HepG2 (cell line): ENCODE data around the gene CA11. TPM values are rescaled to one million over a fixed set of nuclear protein-coding genes. Genes with fewer than 3 reads are reported as not detected.
A peak's percentile ranks its signal among the peaks of the same experiment; 100 is the strongest.

ENCODE experiments used
- FOXM1 ChIP-seq: sonication (generic); formaldehyde crosslinking; IDR thresholded peaks from 2 replicates; pipeline ENCODE4 v1.5.0; 2020; ENCODE audit warnings: missing genetic modification reagents
- GPN1 ChIP-seq: sonication (generic); formaldehyde crosslinking; IDR thresholded peaks from 2 replicates; pipeline ENCODE4 v1.5.1; 2020; ENCODE audit warnings: missing genetic modification reagents, borderline replicate concordance
- JDP2 ChIP-seq: sonication (generic); formaldehyde crosslinking; IDR thresholded peaks from 2 replicates; pipeline ENCODE4 v1.8.1; 2022; ENCODE audit warnings: missing genetic modification reagents, borderline replicate concordance
- KDM1A ChIP-seq: IDR thresholded peaks from 2 replicates; pipeline ENCODE4 v1.6.1; 2016; ENCODE audit warnings: missing compliant biosample characterization
- KDM5A ChIP-seq: fragments of 200-600 bp; sonication (generic); IDR thresholded peaks from 2 replicates; pipeline ENCODE4 v1.7.0; 2018; ENCODE audit warnings: antibody characterized with exemption, mild to moderate bottlenecking, low read length, borderline replicate concordance
- MEIS2 ChIP-seq: sonication (generic); formaldehyde crosslinking; IDR thresholded peaks from 2 replicates; pipeline ENCODE4 v1.9.0; 2021; ENCODE audit warnings: mild to moderate bottlenecking, missing genetic modification reagents
- NR2C2 ChIP-seq: sonication (generic); formaldehyde crosslinking; IDR thresholded peaks from 2 replicates; pipeline ENCODE4 v1.4.0; 2020; ENCODE audit warnings: missing genetic modification reagents, mild to moderate bottlenecking, moderate library complexity, borderline replicate concordance
- PHF20 ChIP-seq: sonication (generic); formaldehyde crosslinking; IDR thresholded peaks from 2 replicates; pipeline ENCODE4 v1.5.0; 2020; ENCODE audit warnings: mild to moderate bottlenecking, missing genetic modification reagents
- PHF8 ChIP-seq: sonication (generic); formaldehyde crosslinking; IDR thresholded peaks from 2 replicates; pipeline ENCODE4 v1.5.0; 2020; ENCODE audit warnings: missing genetic modification reagents
- SP2 ChIP-seq: sonication (generic); formaldehyde crosslinking; IDR thresholded peaks from 2 replicates; pipeline ENCODE4 v1.5.1; 2020; ENCODE audit warnings: mild to moderate bottlenecking, missing genetic modification reagents
- ZMYM4 ChIP-seq: sonication (generic); formaldehyde crosslinking; IDR thresholded peaks from 2 replicates; pipeline ENCODE4 v1.8.1; 2023; ENCODE audit warnings: mild to moderate bottlenecking, missing genetic modification reagents
- ZNF841 ChIP-seq: sonication (generic); formaldehyde crosslinking; IDR thresholded peaks from 2 replicates; pipeline ENCODE4 v1.8.1; 2023; ENCODE audit warnings: missing genetic modification reagents, borderline replicate concordance
- ZSCAN22 ChIP-seq: sonication (generic); formaldehyde crosslinking; IDR thresholded peaks from 2 replicates; pipeline ENCODE4 v1.4.0; 2020; ENCODE audit warnings: mild to moderate bottlenecking, missing genetic modification reagents
- polyA plus RNA-seq, 8 experiments: library from polyadenylated mRNA; depleted of rRNA in 3 of 8; stranded (reverse) in 7 of 8; unstranded in 1 of 8; fragments of >200 nt; fragmentation: Illumina TruSeq in 4 of 8; extraction: Trizol in 4 of 8; gene quantifications; 2 replicates each; pipeline versions ENCODE4 v1.2.1 to v1.2.3, GENCODE V29; 2011 to 2016; ENCODE audit warnings: low read depth in 4 of 8, missing spikeins in 1 of 8, mixed read lengths in 1 of 8; ENCODE audit not compliant: insufficient read depth in 1 of 8
- total RNA-seq, 5 experiments: library from RNA; depleted of rRNA; stranded (reverse); fragments of >200 nt; fragmentation: Illumina TruSeq; extraction: Trizol; gene quantifications; 2 replicates each; pipeline ENCODE4 v1.2.3, GENCODE V29; 2016; ENCODE audit warnings: low read depth in 1 of 5
- TF ChIP-seq, protein P1 (sequence below): sonication (generic); formaldehyde crosslinking; IDR thresholded peaks from 2 replicates; pipeline ENCODE4 v1.4.0; 2020; ENCODE audit warnings: missing genetic modification reagents
- TF ChIP-seq, protein P2 (sequence below): sonication (generic); formaldehyde crosslinking; IDR thresholded peaks from 2 replicates; pipeline ENCODE4 v1.5.0; 2020; ENCODE audit warnings: missing genetic modification reagents, mild to moderate bottlenecking, borderline replicate concordance
- TF ChIP-seq, protein P3 (sequence below): sonication (generic); formaldehyde crosslinking; IDR thresholded peaks from 2 replicates; pipeline ENCODE4 v1.4.0; 2020; ENCODE audit warnings: missing genetic modification reagents
- TF ChIP-seq, protein P4 (sequence below): sonication (generic); formaldehyde crosslinking; IDR thresholded peaks from 2 replicates; pipeline ENCODE4 v1.5.1; 2020; ENCODE audit warnings: missing genetic modification reagents, mild to moderate bottlenecking, borderline replicate concordance
- TF ChIP-seq, protein P5 (sequence below): sonication (generic); formaldehyde crosslinking; IDR thresholded peaks from 2 replicates; pipeline ENCODE4 v1.8.1; 2023; ENCODE audit warnings: mild to moderate bottlenecking, missing genetic modification reagents

The CA11 gene
- total and polyA plus RNA-seq, 2 of the 13 experiments (the other 11 are each of a cell fraction or from before 2014, with no cell fraction given) = 0.41 to 0.58 TPM

DNA sequence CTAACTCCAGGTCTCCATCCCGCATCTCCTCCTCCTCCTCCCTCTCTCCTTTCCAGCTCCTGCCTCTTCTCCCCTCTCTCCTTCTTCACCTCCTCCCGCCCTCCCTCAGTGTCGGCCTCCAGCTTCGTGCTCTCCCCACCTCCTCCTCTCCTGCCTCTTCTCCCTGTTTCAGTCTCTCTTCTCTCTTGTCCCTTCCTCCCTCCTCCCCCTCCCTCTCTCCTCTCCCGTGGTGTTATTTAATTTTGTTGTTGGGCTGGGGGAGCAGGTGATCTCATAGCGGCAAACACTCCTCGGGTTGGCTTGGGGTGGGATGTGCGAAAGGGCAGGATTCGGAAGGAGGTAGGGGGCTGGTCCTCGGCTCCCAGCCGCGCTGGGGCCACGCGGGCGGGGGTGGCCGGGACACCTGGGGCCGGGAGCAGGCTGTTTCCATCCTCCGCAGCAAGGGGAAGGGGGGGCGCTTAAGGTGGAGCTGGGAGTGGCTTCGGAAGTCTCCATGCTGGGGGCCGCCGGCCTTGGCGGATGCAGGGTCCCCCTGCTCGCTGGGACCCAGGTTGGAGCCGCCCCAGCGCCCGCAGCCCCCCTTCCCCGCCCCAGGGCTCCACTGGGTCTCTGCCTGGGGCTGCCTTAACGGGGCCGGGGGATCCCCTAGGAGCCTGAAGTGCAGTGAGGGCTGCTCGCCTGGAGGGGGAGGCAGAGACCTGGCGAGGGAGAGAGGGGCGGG, at the start of gene CA11 (continued):
- TF ChIP-seq, protein P1, sequence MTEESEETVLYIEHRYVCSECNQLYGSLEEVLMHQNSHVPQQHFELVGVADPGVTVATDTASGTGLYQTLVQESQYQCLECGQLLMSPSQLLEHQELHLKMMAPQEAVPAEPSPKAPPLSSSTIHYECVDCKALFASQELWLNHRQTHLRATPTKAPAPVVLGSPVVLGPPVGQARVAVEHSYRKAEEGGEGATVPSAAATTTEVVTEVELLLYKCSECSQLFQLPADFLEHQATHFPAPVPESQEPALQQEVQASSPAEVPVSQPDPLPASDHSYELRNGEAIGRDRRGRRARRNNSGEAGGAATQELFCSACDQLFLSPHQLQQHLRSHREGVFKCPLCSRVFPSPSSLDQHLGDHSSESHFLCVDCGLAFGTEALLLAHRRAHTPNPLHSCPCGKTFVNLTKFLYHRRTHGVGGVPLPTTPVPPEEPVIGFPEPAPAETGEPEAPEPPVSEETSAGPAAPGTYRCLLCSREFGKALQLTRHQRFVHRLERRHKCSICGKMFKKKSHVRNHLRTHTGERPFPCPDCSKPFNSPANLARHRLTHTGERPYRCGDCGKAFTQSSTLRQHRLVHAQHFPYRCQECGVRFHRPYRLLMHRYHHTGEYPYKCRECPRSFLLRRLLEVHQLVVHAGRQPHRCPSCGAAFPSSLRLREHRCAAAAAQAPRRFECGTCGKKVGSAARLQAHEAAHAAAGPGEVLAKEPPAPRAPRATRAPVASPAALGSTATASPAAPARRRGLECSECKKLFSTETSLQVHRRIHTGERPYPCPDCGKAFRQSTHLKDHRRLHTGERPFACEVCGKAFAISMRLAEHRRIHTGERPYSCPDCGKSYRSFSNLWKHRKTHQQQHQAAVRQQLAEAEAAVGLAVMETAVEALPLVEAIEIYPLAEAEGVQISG (CRISPR knock-in tag) = peak; percentile 71
- TF ChIP-seq PHF20 (no peak), SP2 (no peak), KDM5A (no peak), ZMYM4 (CRISPR knock-in tag) (no peak), NR2C2 (CRISPR knock-in tag) (no peak), GPN1 (CRISPR knock-in tag) (no peak), ZNF841 (CRISPR knock-in tag) (no peak), MEIS2 (CRISPR knock-in tag) (0 out of 2 replicates have a peak, but pooled peaks have one; percentile 25), FOXM1 (no peak), JDP2 (CRISPR knock-in tag) (no peak), PHF8 (CRISPR knock-in tag) (no peak), ZSCAN22 (CRISPR knock-in tag) (no peak), KDM1A (CRISPR knock-in tag) (no peak)
- TF ChIP-seq, protein P2, sequence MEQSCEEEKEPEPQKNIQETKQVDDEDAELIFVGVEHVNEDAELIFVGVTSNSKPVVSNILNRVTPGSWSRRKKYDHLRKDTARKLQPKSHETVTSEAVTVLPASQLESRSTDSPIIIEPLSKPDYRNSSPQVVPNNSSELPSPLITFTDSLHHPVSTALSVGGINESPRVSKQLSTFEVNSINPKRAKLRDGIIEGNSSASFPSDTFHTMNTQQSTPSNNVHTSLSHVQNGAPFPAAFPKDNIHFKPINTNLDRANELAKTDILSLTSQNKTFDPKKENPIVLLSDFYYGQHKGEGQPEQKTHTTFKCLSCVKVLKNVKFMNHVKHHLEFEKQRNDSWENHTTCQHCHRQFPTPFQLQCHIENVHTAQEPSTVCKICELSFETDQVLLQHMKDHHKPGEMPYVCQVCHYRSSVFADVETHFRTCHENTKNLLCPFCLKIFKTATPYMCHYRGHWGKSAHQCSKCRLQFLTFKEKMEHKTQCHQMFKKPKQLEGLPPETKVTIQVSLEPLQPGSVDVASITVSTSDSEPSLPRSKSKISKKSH = no peak
- TF ChIP-seq, protein P3, sequence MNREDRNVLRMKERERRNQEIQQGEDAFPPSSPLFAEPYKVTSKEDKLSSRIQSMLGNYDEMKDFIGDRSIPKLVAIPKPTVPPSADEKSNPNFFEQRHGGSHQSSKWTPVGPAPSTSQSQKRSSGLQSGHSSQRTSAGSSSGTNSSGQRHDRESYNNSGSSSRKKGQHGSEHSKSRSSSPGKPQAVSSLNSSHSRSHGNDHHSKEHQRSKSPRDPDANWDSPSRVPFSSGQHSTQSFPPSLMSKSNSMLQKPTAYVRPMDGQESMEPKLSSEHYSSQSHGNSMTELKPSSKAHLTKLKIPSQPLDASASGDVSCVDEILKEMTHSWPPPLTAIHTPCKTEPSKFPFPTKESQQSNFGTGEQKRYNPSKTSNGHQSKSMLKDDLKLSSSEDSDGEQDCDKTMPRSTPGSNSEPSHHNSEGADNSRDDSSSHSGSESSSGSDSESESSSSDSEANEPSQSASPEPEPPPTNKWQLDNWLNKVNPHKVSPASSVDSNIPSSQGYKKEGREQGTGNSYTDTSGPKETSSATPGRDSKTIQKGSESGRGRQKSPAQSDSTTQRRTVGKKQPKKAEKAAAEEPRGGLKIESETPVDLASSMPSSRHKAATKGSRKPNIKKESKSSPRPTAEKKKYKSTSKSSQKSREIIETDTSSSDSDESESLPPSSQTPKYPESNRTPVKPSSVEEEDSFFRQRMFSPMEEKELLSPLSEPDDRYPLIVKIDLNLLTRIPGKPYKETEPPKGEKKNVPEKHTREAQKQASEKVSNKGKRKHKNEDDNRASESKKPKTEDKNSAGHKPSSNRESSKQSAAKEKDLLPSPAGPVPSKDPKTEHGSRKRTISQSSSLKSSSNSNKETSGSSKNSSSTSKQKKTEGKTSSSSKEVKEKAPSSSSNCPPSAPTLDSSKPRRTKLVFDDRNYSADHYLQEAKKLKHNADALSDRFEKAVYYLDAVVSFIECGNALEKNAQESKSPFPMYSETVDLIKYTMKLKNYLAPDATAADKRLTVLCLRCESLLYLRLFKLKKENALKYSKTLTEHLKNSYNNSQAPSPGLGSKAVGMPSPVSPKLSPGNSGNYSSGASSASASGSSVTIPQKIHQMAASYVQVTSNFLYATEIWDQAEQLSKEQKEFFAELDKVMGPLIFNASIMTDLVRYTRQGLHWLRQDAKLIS (CRISPR knock-in tag) = no peak
- TF ChIP-seq, protein P4, sequence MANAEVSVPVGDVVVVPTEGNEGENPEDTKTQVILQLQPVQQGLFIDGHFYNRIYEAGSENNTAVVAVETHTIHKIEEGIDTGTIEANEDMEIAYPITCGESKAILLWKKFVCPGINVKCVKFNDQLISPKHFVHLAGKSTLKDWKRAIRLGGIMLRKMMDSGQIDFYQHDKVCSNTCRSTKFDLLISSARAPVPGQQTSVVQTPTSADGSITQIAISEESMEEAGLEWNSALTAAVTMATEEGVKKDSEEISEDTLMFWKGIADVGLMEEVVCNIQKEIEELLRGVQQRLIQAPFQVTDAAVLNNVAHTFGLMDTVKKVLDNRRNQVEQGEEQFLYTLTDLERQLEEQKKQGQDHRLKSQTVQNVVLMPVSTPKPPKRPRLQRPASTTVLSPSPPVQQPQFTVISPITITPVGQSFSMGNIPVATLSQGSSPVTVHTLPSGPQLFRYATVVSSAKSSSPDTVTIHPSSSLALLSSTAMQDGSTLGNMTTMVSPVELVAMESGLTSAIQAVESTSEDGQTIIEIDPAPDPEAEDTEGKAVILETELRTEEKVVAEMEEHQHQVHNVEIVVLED (CRISPR knock-in tag) = no peak
- TF ChIP-seq, protein P5, sequence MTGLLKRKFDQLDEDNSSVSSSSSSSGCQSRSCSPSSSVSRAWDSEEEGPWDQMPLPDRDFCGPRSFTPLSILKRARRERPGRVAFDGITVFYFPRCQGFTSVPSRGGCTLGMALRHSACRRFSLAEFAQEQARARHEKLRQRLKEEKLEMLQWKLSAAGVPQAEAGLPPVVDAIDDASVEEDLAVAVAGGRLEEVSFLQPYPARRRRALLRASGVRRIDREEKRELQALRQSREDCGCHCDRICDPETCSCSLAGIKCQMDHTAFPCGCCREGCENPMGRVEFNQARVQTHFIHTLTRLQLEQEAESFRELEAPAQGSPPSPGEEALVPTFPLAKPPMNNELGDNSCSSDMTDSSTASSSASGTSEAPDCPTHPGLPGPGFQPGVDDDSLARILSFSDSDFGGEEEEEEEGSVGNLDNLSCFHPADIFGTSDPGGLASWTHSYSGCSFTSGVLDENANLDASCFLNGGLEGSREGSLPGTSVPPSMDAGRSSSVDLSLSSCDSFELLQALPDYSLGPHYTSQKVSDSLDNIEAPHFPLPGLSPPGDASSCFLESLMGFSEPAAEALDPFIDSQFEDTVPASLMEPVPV (CRISPR knock-in tag) = no peak
